Sciatic nerve (tissue), 2 donors: Measurements from ENCODE around the gene SPATA13. TPM values are rescaled to one million over a fixed set of nuclear protein-coding genes. Genes with fewer than 3 reads are reported as not detected.

ENCODE experiments used
- ATAC-seq: fragments of 200-7000 bp; cut with Tn5 transposase; one replicate; pipeline ENCODE4 v1.9.1; 2020; ENCODE audit warnings: mild to moderate bottlenecking, moderate library complexity
- DNase-seq: peaks from one replicate; pipeline ENCODE4 v3.0.0-alpha.2; 2020; ENCODE audit warnings: low spot score
- intact Hi-C: fragments of 100-400 bp; cut with DNase I; formaldehyde crosslinking; loops from one replicate; pipeline ENCODE4 v1.14.2; 2022
- total RNA-seq: library from RNA; stranded (reverse); fragmentation: NEBNext Ultra II Directional; extraction: Animal tissue kit (Norgen Biotek cat#: 25700); gene quantifications from one replicate; pipeline ENCODE4 v1.2.1, GENCODE V29; 2021
- donor health status: DM: no; HTN: no; CAD: no.
- donor health status: DM: no; HTN: no; CAD: no.

The SPATA13 gene
- total RNA-seq, 1 donor from 2014 or later, result 49.8 TPM

GRCh38 chr13:24161010-24161775 lies 673 bp downstream of the SPATA13 start:
- DNase-seq, result peak; percentile 67
- intact Hi-C loops, result loop anchor here (10.0 kb wide), 1 partner anchor 116 kb away; no protein-coding TSS in a partner anchor
- peak; percentile 52 for ATAC-seq

- no peak for ATAC-seq
- DNase-seq, result no peak
- intact Hi-C loops, result loop anchor here (10.0 kb wide), 1 partner anchor 117 kb away; no protein-coding TSS in a partner anchor
Measured at GRCh38 chr13:24161980-24162525, 1.5 kb downstream of the SPATA13 start.

- no peak for DNase-seq
- intact Hi-C loops, result loop anchor here (10.0 kb wide), 1 partner anchor 118 kb away; no protein-coding TSS in a partner anchor
- no peak for ATAC-seq
Measured at GRCh38 chr13:24162604-24163003, 2.1 kb downstream of the SPATA13 start.

- intact Hi-C loops, result loop anchor here (10.0 kb wide), 1 partner anchor 121 kb away; no protein-coding TSS in a partner anchor
Measured at GRCh38 chr13:24165746-24166145, 5.2 kb downstream of the SPATA13 start.

GRCh38 chr13:24166561-24166960 lies 6.0 kb downstream of the SPATA13 start:
- DNase-seq (no peak), ATAC-seq (no peak)
- intact Hi-C loops, result loop anchor here (10.0 kb wide), 1 partner anchor 122 kb away; no protein-coding TSS in a partner anchor

More at GRCh38 chr13:24165746-24166145, 5.2 kb downstream of the SPATA13 start:
- DNase-seq (no peak), ATAC-seq (no peak)

GRCh38 chr13:24167666-24168391 lies 7.3 kb downstream of the SPATA13 start:
- intact Hi-C loops, result loop anchor here (10.0 kb wide), 1 partner anchor 123 kb away; no protein-coding TSS in a partner anchor
- ATAC-seq, result peak; percentile 31
- no peak for DNase-seq

GRCh38 chr13:24168392-24168750 lies 7.9 kb downstream of the SPATA13 start:
- DNase-seq, result no peak
- peak; percentile 80 for ATAC-seq
- intact Hi-C loops, result loop anchor here (10.0 kb wide), 1 partner anchor 124 kb away; no protein-coding TSS in a partner anchor

- intact Hi-C loops, result loop anchor here (10.0 kb wide), 1 partner anchor 124 kb away; no protein-coding TSS in a partner anchor
- DNase-seq (no peak), ATAC-seq (peak; percentile 25)
Measured at GRCh38 chr13:24168979-24169378, 8.5 kb downstream of the SPATA13 start.

- intact Hi-C loops, result no loop called here
- DNase-seq (no peak), ATAC-seq (no peak)
Measured at GRCh38 chr13:24172071-24172470, 11.6 kb downstream of the SPATA13 start.

GRCh38 chr13:24173795-24174194 lies 13.3 kb downstream of the SPATA13 start:
- DNase-seq (no peak), ATAC-seq (no peak)
- intact Hi-C loops, result no loop called here

- no peak for ATAC-seq
- intact Hi-C loops, result no loop called here
- DNase-seq, result no peak
Measured at GRCh38 chr13:24175847-24176246, 15.3 kb downstream of the SPATA13 start.

- ATAC-seq, result no peak
- DNase-seq, result no peak
- intact Hi-C loops, result no loop called here
Measured at GRCh38 chr13:24176351-24177101, 16.0 kb downstream of the SPATA13 start.

GRCh38 chr13:24178847-24179485 lies 18.4 kb downstream of the SPATA13 start:
- ATAC-seq (no peak), DNase-seq (no peak)
- intact Hi-C loops, result no loop called here

GRCh38 chr13:24179486-24179850 lies 18.9 kb downstream of the SPATA13 start:
- intact Hi-C loops, result no loop called here
- ATAC-seq (no peak), DNase-seq (no peak)

- DNase-seq (no peak), ATAC-seq (no peak)
- intact Hi-C loops, result no loop called here
Measured at GRCh38 chr13:24180750-24181377, 20.3 kb downstream of the SPATA13 start.

GRCh38 chr13:24181991-24182702 lies 21.6 kb downstream of the SPATA13 start:
- DNase-seq, result no peak
- ATAC-seq, result no peak
- intact Hi-C loops, result no loop called here

- intact Hi-C loops, result no loop called here
- DNase-seq, result no peak
Measured at GRCh38 chr13:24182703-24183081, 22.2 kb downstream of the SPATA13 start.

More at GRCh38 chr13:24182703-24183081, 22.2 kb downstream of the SPATA13 start:
- ATAC-seq, result no peak
